A549 (cell line): ENCODE data around the gene CLPTM1.

ENCODE experiments used
- BHLHE40 ChIP-seq: IDR thresholded peaks from 2 replicates; pipeline ENCODE4 v1.6.1; 2012; ENCODE audit warnings: low read depth, low read length, inconsistent platforms
- CBX8 ChIP-seq: fragments of 200-600 bp; sonication (generic); IDR thresholded peaks from 2 replicates; pipeline ENCODE4 v1.6.1; 2016
- MYC ChIP-seq: IDR thresholded peaks from 2 replicates; pipeline ENCODE4 v1.6.1; 2012; ENCODE audit warnings: mild to moderate bottlenecking, inconsistent platforms, low read length, improper control_type of control experiment, borderline replicate concordance
- POLR2A ChIP-seq: IDR thresholded peaks from 2 replicates; pipeline ENCODE4 v1.6.1; 2012; ENCODE audit warnings: mild to moderate bottlenecking, low read length
- POLR2AphosphoS2 ChIP-seq: conservative IDR thresholded peaks from 2 replicates; pipeline ENCODE4 v1.6.1; 2012; ENCODE audit warnings: low read length, improper control_type of control experiment, inconsistent platforms
- RAD21 ChIP-seq, 2 experiments: fragments of >200 bp in 1 of 2; sonication (Bioruptor Twin) in 1 of 2; formaldehyde crosslinking in 1 of 2; IDR thresholded peaks in 1 of 2; conservative IDR thresholded peaks in 1 of 2; 2 replicates in 1 of 2; 3 replicates in 1 of 2; pipeline ENCODE4 v1.6.1; 2012 to 2018; ENCODE audit warnings: inconsistent platforms in 1 of 2
- RFX5 ChIP-seq: fragments of 450-650 bp; IDR thresholded peaks from 2 replicates; pipeline ENCODE4 v1.7.1; 2014; ENCODE audit warnings: antibody characterized with exemption, mild to moderate bottlenecking, moderate library complexity
- ZFP36 ChIP-seq: fragments of 450-650 bp; IDR thresholded peaks from 2 replicates; pipeline ENCODE4 v1.6.1; 2014; ENCODE audit warnings: borderline replicate concordance; ENCODE audit not compliant: partially characterized antibody
- TF ChIP-seq, protein P1 (sequence below): fragments of >200 bp; sonication (Bioruptor Twin); formaldehyde crosslinking; IDR thresholded peaks from 3 replicates; pipeline ENCODE4 v1.5.1; 2016
- TF ChIP-seq, protein P2 (sequence below): IDR thresholded peaks from 2 replicates; pipeline ENCODE4 v1.6.1; 2012
- TF ChIP-seq, protein P3 (sequence below): IDR thresholded peaks from 2 replicates; pipeline ENCODE4 v1.6.1; 2012; ENCODE audit warnings: low read depth, borderline replicate concordance
- TF ChIP-seq, protein P4 (sequence below): fragments of 200-600 bp; sonication (generic); IDR thresholded peaks from 2 replicates; pipeline ENCODE4 v1.6.1; 2016; ENCODE audit warnings: antibody characterized with exemption, mild to moderate bottlenecking, moderate library complexity

DNA sequence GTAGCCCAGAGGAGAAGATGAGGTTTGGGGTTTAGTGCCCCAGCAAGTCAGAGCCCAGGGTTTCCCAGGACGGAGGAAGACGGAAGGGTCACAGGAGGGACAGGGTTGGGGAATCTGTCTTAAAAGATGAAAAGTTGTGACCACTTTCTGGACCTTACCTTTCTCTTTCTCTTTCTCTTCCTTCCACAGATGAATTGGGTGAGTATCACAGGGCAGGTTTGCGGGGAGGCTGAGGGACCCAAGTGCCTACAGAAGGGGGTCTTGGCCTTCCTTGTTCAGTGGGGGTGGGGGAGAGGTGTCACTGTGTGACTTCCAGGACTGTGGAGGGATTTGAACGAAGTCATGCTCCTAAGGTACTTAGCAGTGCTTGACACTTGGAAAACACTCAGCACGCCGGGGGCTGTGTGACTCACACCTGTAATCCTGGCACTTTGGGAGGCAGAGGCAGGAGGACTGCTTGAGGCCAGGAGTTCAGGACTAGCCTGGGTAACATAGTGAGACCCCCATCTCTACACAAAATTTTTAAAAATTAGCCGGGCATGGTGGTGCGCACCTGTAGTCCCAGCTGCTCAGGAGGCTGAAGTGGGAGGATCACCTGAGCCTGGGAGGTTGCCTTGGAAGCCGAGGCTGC, 54.6 kb downstream of the CLPTM1 start:
- TF ChIP-seq, protein P1, sequence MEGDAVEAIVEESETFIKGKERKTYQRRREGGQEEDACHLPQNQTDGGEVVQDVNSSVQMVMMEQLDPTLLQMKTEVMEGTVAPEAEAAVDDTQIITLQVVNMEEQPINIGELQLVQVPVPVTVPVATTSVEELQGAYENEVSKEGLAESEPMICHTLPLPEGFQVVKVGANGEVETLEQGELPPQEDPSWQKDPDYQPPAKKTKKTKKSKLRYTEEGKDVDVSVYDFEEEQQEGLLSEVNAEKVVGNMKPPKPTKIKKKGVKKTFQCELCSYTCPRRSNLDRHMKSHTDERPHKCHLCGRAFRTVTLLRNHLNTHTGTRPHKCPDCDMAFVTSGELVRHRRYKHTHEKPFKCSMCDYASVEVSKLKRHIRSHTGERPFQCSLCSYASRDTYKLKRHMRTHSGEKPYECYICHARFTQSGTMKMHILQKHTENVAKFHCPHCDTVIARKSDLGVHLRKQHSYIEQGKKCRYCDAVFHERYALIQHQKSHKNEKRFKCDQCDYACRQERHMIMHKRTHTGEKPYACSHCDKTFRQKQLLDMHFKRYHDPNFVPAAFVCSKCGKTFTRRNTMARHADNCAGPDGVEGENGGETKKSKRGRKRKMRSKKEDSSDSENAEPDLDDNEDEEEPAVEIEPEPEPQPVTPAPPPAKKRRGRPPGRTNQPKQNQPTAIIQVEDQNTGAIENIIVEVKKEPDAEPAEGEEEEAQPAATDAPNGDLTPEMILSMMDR = no peak
- no peak for TF ChIP-seq ZFP36
- no peak for TF ChIP-seq CBX8
- TF ChIP-seq, protein P2, sequence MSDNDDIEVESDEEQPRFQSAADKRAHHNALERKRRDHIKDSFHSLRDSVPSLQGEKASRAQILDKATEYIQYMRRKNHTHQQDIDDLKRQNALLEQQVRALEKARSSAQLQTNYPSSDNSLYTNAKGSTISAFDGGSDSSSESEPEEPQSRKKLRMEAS = no peak
- no peak for TF ChIP-seq MYC
- no peak for TF ChIP-seq BHLHE40
- TF ChIP-seq, protein P3, sequence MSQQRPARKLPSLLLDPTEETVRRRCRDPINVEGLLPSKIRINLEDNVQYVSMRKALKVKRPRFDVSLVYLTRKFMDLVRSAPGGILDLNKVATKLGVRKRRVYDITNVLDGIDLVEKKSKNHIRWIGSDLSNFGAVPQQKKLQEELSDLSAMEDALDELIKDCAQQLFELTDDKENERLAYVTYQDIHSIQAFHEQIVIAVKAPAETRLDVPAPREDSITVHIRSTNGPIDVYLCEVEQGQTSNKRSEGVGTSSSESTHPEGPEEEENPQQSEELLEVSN = no peak
- TF ChIP-seq, protein P4, sequence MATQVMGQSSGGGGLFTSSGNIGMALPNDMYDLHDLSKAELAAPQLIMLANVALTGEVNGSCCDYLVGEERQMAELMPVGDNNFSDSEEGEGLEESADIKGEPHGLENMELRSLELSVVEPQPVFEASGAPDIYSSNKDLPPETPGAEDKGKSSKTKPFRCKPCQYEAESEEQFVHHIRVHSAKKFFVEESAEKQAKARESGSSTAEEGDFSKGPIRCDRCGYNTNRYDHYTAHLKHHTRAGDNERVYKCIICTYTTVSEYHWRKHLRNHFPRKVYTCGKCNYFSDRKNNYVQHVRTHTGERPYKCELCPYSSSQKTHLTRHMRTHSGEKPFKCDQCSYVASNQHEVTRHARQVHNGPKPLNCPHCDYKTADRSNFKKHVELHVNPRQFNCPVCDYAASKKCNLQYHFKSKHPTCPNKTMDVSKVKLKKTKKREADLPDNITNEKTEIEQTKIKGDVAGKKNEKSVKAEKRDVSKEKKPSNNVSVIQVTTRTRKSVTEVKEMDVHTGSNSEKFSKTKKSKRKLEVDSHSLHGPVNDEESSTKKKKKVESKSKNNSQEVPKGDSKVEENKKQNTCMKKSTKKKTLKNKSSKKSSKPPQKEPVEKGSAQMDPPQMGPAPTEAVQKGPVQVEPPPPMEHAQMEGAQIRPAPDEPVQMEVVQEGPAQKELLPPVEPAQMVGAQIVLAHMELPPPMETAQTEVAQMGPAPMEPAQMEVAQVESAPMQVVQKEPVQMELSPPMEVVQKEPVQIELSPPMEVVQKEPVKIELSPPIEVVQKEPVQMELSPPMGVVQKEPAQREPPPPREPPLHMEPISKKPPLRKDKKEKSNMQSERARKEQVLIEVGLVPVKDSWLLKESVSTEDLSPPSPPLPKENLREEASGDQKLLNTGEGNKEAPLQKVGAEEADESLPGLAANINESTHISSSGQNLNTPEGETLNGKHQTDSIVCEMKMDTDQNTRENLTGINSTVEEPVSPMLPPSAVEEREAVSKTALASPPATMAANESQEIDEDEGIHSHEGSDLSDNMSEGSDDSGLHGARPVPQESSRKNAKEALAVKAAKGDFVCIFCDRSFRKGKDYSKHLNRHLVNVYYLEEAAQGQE = no peak
- TF ChIP-seq POLR2A = no peak
- TF ChIP-seq RAD21 (conservative IDR thresholded peaks at IDR 0.05 in 1 of 2, IDR thresholded peaks at IDR 0.05 in 1 of 2) = no peak
- no peak for TF ChIP-seq RFX5
- TF ChIP-seq POLR2AphosphoS2 = no peak
